ENCODE results near the gene HPS6. TPM values are rescaled to one million over a fixed set of nuclear protein-coding genes. Genes with fewer than 3 reads are reported as not detected.

HPS6 gene
- total and polyA plus RNA-seq, 9 of the 15 experiments (the other 6 are each of a cell fraction or from before 2014, with no cell fraction given), result 0.45 to 14.0 (median 4.5) TPM

DNA sequence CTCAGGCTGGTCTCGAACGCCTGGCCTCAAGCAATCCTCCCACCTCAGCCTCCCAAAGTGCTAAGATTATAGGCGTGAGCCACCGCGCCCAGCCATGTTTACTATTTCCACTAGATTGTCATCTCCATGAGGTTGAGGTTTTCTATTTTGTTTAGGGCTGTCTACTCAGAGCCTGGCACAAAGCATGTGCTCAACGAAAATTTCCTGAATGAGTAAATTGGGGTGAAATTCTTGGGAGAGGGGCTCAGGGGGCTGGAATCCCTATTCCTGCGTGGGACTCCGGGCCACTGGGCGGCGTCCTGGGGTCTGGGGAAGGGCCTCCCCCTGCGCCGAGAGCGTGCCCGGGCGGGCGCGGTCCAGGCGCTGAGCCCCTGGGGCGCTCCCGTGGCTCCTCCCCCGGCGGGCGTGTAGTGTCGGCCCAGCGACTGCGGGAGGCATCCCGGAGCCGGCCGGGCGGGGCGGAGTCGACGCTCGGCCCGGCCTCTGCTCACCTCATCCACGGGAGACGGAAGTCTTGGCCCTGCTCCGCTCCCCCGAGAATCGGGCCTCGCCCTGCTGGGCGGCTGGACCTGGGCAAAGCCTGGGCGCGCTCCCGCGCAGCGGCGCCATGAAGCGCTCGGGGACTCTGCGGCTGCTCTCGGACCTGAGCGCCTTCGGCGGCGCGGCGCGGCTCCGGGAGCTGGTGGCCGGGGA is at the start of gene HPS6 (continued):
- TF ChIP-seq ATF1 (CRISPR knock-in tag; IDR thresholded peaks at IDR 0.05) (peak; percentile 30; the same call in 1 of the 2 replicates), ATF1 (tag; IDR thresholded peaks at IDR 0.05) (peak; percentile 92), GATAD2A (IDR thresholded peaks at IDR 0.05) (no peak), ZSCAN32 (CRISPR knock-in tag; IDR thresholded peaks at IDR 0.05) (no peak), ZNF778 (CRISPR knock-in tag; IDR thresholded peaks at IDR 0.05) (no peak), SAP30 (IDR thresholded peaks at IDR 0.05; ENCODE audit: borderline replicate concordance, insufficient read depth, low read depth, low read length, poor library complexity, severe bottlenecking) (peak; percentile 75), PHF20 (IDR thresholded peaks at IDR 0.05; ENCODE audit: partially characterized antibody) (peak; percentile 94), KDM5B (IDR thresholded peaks at IDR 0.05; ENCODE audit: insufficient replicate concordance, low read depth, low read length) (peak; percentile 33), MTA3 (IDR thresholded peaks at IDR 0.05; ENCODE audit: borderline replicate concordance) (peak; percentile 21; the same call in 1 of the 2 replicates), TEAD2 (tag; IDR thresholded peaks at IDR 0.05) (no peak)
- TF ChIP-seq, protein P1, sequence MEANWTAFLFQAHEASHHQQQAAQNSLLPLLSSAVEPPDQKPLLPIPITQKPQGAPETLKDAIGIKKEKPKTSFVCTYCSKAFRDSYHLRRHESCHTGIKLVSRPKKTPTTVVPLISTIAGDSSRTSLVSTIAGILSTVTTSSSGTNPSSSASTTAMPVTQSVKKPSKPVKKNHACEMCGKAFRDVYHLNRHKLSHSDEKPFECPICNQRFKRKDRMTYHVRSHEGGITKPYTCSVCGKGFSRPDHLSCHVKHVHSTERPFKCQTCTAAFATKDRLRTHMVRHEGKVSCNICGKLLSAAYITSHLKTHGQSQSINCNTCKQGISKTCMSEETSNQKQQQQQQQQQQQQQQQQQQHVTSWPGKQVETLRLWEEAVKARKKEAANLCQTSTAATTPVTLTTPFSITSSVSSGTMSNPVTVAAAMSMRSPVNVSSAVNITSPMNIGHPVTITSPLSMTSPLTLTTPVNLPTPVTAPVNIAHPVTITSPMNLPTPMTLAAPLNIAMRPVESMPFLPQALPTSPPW (CRISPR knock-in tag; IDR thresholded peaks at IDR 0.05), result peak; percentile 70
- TF ChIP-seq, protein P2, sequence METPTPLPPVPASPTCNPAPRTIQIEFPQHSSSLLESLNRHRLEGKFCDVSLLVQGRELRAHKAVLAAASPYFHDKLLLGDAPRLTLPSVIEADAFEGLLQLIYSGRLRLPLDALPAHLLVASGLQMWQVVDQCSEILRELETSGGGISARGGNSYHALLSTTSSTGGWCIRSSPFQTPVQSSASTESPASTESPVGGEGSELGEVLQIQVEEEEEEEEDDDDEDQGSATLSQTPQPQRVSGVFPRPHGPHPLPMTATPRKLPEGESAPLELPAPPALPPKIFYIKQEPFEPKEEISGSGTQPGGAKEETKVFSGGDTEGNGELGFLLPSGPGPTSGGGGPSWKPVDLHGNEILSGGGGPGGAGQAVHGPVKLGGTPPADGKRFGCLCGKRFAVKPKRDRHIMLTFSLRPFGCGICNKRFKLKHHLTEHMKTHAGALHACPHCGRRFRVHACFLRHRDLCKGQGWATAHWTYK (CRISPR knock-in tag; IDR thresholded peaks at IDR 0.05), result no peak
- TF ChIP-seq, protein P3, sequence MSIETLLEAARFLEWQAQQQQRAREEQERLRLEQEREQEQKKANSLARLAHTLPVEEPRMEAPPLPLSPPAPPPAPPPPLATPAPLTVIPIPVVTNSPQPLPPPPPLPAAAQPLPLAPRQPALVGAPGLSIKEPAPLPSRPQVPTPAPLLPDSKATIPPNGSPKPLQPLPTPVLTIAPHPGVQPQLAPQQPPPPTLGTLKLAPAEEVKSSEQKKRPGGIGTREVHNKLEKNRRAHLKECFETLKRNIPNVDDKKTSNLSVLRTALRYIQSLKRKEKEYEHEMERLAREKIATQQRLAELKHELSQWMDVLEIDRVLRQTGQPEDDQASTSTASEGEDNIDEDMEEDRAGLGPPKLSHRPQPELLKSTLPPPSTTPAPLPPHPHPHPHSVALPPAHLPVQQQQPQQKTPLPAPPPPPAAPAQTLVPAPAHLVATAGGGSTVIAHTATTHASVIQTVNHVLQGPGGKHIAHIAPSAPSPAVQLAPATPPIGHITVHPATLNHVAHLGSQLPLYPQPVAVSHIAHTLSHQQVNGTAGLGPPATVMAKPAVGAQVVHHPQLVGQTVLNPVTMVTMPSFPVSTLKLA (conservative IDR thresholded peaks at IDR 0.05), result peak; percentile 88 to 95
- TF ChIP-seq, protein P4, sequence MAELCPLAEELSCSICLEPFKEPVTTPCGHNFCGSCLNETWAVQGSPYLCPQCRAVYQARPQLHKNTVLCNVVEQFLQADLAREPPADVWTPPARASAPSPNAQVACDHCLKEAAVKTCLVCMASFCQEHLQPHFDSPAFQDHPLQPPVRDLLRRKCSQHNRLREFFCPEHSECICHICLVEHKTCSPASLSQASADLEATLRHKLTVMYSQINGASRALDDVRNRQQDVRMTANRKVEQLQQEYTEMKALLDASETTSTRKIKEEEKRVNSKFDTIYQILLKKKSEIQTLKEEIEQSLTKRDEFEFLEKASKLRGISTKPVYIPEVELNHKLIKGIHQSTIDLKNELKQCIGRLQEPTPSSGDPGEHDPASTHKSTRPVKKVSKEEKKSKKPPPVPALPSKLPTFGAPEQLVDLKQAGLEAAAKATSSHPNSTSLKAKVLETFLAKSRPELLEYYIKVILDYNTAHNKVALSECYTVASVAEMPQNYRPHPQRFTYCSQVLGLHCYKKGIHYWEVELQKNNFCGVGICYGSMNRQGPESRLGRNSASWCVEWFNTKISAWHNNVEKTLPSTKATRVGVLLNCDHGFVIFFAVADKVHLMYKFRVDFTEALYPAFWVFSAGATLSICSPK (IDR thresholded peaks at IDR 0.05; ENCODE audit: borderline replicate concordance), result no peak
- TF ChIP-seq, protein P5, sequence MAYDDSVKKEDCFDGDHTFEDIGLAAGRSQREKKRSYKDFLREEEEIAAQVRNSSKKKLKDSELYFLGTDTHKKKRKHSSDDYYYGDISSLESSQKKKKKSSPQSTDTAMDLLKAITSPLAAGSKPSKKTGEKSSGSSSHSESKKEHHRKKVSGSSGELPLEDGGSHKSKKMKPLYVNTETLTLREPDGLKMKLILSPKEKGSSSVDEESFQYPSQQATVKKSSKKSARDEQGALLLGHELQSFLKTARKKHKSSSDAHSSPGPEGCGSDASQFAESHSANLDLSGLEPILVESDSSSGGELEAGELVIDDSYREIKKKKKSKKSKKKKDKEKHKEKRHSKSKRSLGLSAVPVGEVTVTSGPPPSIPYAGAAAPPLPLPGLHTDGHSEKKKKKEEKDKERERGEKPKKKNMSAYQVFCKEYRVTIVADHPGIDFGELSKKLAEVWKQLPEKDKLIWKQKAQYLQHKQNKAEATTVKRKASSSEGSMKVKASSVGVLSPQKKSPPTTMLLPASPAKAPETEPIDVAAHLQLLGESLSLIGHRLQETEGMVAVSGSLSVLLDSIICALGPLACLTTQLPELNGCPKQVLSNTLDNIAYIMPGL (CRISPR knock-in tag; IDR thresholded peaks at IDR 0.05), result peak; percentile 61; the same call in 1 of the 2 replicates

Measured in K562 (cell line).